Gastroesophageal sphincter (tissue), 4 donors: ENCODE measurements around the gene KLHL29. TPM values are rescaled to one million over a fixed set of nuclear protein-coding genes. Genes with fewer than 3 reads are reported as not detected.
A peak's percentile ranks its signal among the peaks of the same experiment; 100 is the strongest.

Experiments used
- ATAC-seq: fragments of 150-250 bp; one replicate; pipeline ENCODE4 v1.9.1; 2016; ENCODE audit warnings: mild to moderate bottlenecking, moderate library complexity
- H3K27ac ChIP-seq, 4 donors: fragments of 200-600 bp; sonication (generic) in 3 of 4; 1 replicate in 3 of 4; 2 replicates in 1 of 4; pipeline ENCODE4 v1.5.1; 2016 to 2019
- H3K27me3 ChIP-seq: fragments of 200-600 bp; sonication (generic); one replicate; pipeline ENCODE4 v1.5.1; 2019
- H3K36me3 ChIP-seq, 2 donors: fragments of 200-600 bp; sonication (generic); one replicate each; pipeline ENCODE4 v1.5.1; 2019; ENCODE audit warnings: control low read depth in 1 of 2
- H3K4me1 ChIP-seq, 3 donors: fragments of 200-600 bp; sonication (generic); 1 replicate in 2 of 3; 2 replicates in 1 of 3; pipeline ENCODE4 v1.5.1; 2016 to 2019; ENCODE audit warnings: control low read depth in 2 of 3
- H3K4me3 ChIP-seq, 2 donors: fragments of 200-600 bp; sonication (generic); one replicate each; pipeline ENCODE4 v1.5.1; 2019; ENCODE audit warnings: mild to moderate bottlenecking in 1 of 2, moderate library complexity in 1 of 2
- H3K9me3 ChIP-seq, 3 donors: fragments of 200-600 bp; sonication (generic); one replicate each; pipeline ENCODE4 v1.5.1; 2017 to 2019; ENCODE audit warnings: control low read depth in 2 of 3
- CTCF ChIP-seq, 4 experiments: fragments of 200-600 bp in 2 of 4; fragments of 450-650 bp in 2 of 4; sonication (generic) in 1 of 4; IDR thresholded peaks; one replicate each; pipeline ENCODE4 v1.5.1; 2017 to 2019; ENCODE audit warnings: antibody characterized with exemption in 4 of 4, mild to moderate bottlenecking in 2 of 4, moderate library complexity in 2 of 4
- EP300 ChIP-seq: sonication (generic); formaldehyde crosslinking; IDR thresholded peaks from one replicate; pipeline ENCODE4 v1.6.1; 2017; ENCODE audit warnings: antibody characterized with exemption, mild to moderate bottlenecking
- POLR2A ChIP-seq, 2 donors: fragments of 450-650 bp; IDR thresholded peaks; one replicate each; pipeline ENCODE4 v1.6.1; 2017; ENCODE audit warnings: antibody characterized with exemption in 2 of 2, mild to moderate bottlenecking in 2 of 2, moderate library complexity in 1 of 2
- POLR2AphosphoS5 ChIP-seq: sonication (generic); formaldehyde crosslinking; IDR thresholded peaks from one replicate; pipeline ENCODE4 v1.6.1; 2017; ENCODE audit warnings: antibody characterized with exemption
- WGBS, 2 donors: methylation state at CpG; one replicate each; pipeline ENCODE4 v1.1.5; 2018; ENCODE audit warnings: low coverage in 1 of 2; 5-methylcytosine and 5-hydroxymethylcytosine counted together
- total RNA-seq, 4 donors: library from RNA; depleted of rRNA; stranded (reverse); fragments of >200 nt; gene quantifications; one replicate each; pipeline ENCODE4 v1.1.0, GENCODE V29; 2016

Gene KLHL29
- total RNA-seq, 4 donors from 2014 or later, result 15.2 to 31.5 (median 24.2) TPM

GRCh38 chr2:23530206-23530908 is 145.4 kb downstream of the KLHL29 start:
- Histone ChIP-seq H3K4me1 (peaks cover 0 to 45% (median 11%) of the 10 kb centered on the region in 3 donors), H3K9me3 (no peaks in the 10 kb centered on the region), H3K36me3 (no peaks in the 10 kb centered on the region), H3K4me3 (no peak overlapping the region), H3K27ac (no peak overlapping the region), H3K27me3 (no peaks in the 10 kb centered on the region)
- TF ChIP-seq POLR2A (IDR thresholded peaks at IDR 0.05) (no peak), CTCF (IDR thresholded peaks at IDR 0.05) (no peak), POLR2AphosphoS5 (no peak), EP300 (no peak)
- 84 to 87% methylated on average over 8 to 12 of the region's 12 CpGs for WGBS, 2 donors
- ATAC-seq, result no peak

GRCh38 chr2:23530909-23531276 is 145.9 kb downstream of the KLHL29 start:
- no peaks in the 10 kb centered on the region for H3K27me3 ChIP-seq
- no peak overlapping the region for H3K27ac ChIP-seq
- TF ChIP-seq POLR2AphosphoS5 (no peak), CTCF (IDR thresholded peaks at IDR 0.05) (no peak), EP300 (no peak), POLR2A (IDR thresholded peaks at IDR 0.05) (no peak)
- H3K4me3 ChIP-seq, result no peak overlapping the region
- no peaks in the 10 kb centered on the region for H3K36me3 ChIP-seq
- H3K4me1 ChIP-seq, result peaks cover 0 to 40% (median 10%) of the 10 kb centered on the region in 3 donors
- ATAC-seq, result no peak
- WGBS, 2 donors, result 100% methylated on average over 2 of the region's 5 CpGs; no CpG with 5 or more reads in 1 of the 2 donors
- H3K9me3 ChIP-seq, result no peaks in the 10 kb centered on the region

GRCh38 chr2:23531280-23531679 is 146.3 kb downstream of the KLHL29 start:
- no peak overlapping the region for H3K27ac ChIP-seq
- no peak for ATAC-seq
- H3K9me3 ChIP-seq, result no peaks in the 10 kb centered on the region
- peaks cover 0 to 36% (median 10%) of the 10 kb centered on the region in 3 donors for H3K4me1 ChIP-seq
- TF ChIP-seq POLR2AphosphoS5, result no peak
- no peak for TF ChIP-seq POLR2A (IDR thresholded peaks at IDR 0.05)
- no peak for TF ChIP-seq EP300
- no peak overlapping the region for H3K4me3 ChIP-seq
- H3K27me3 ChIP-seq, result no peaks in the 10 kb centered on the region
- WGBS, 2 donors, result 100% methylated on average over 1 to 4 of the region's 11 CpGs
- no peaks in the 10 kb centered on the region for H3K36me3 ChIP-seq

DNA sequence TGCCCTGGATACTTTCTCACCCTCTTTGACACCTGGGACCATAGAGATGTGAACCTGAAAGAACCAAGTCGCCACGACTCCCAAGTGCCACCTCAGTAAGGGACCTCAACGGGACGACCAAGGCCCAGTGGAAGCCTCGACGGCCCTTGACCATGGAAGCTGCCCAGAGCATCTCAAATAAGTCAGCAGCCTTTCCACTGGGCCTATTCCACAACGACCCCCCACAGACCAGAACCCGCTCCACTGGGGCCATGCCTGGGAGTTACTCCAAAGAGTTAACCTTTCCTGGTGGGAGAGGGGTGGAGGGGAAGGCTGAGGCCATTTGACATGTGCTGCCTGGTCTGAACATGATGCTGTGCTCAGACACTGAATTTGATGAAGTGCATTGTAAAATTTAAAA is 146.9 kb downstream of the KLHL29 start:
- Histone ChIP-seq H3K27me3 (no peaks in the 10 kb centered on the region), H3K9me3 (no peaks in the 10 kb centered on the region), H3K27ac (peak overlapping the region in 2 of 4 donors; percentile 79 to 81), H3K4me1 (peaks cover 0 to 30% (median 10%) of the 10 kb centered on the region in 3 donors), H3K4me3 (peak overlapping the region in 1 of 2 donors; percentile 19), H3K36me3 (no peaks in the 10 kb centered on the region)
- WGBS, 2 donors, result 86% methylated on average over 5 of the region's 8 CpGs; no CpG with 5 or more reads in 1 of the 2 donors
- TF ChIP-seq POLR2A (IDR thresholded peaks at IDR 0.05) (no peak), POLR2AphosphoS5 (no peak), CTCF (IDR thresholded peaks at IDR 0.05) (no peak), EP300 (no peak)
- no peak for ATAC-seq

GRCh38 chr2:23532391-23533337 is 147.7 kb downstream of the KLHL29 start:
- peak overlapping the region in 1 of 2 donors; percentile 19 for H3K4me3 ChIP-seq
- peak; percentile 12 for ATAC-seq
- TF ChIP-seq POLR2A (IDR thresholded peaks at IDR 0.05) (no peak), CTCF (IDR thresholded peaks at IDR 0.05) (no peak), POLR2AphosphoS5 (no peak), EP300 (no peak)
- no peaks in the 10 kb centered on the region for H3K9me3 ChIP-seq
- peak overlapping the region in 3 of 4 donors; percentile 37 to 81 (median 79) for H3K27ac ChIP-seq
- H3K4me1 ChIP-seq, result peaks cover 0 to 26% (median 10%) of the 10 kb centered on the region in 3 donors
- no peaks in the 10 kb centered on the region for H3K36me3 ChIP-seq
- H3K27me3 ChIP-seq, result no peaks in the 10 kb centered on the region
- WGBS, 2 donors, result 43 to 88% methylated on average over 4 to 5 of the region's 23 CpGs
